ENCODE data around the gene ZNF133. TPM values are rescaled to one million over a fixed set of nuclear protein-coding genes. Genes with fewer than 3 reads are reported as not detected.

The ZNF133 gene
- polyA plus RNA-seq, 4 donors = 7.5 to 19.6 (median 10.9) TPM

- Histone ChIP-seq H3K4me3 (ENCODE audit: low read depth in 1 of 3, low read length in 3 of 3) (no peak overlapping the region), H3K9me3 (ENCODE audit: control insufficient read depth in 2 of 2, insufficient read depth in 1 of 2, low read depth in 1 of 2, low read length in 1 of 2) (no peaks in the 10 kb centered on the region), H3K36me3 (ENCODE audit: control insufficient read depth in 3 of 3, insufficient read depth in 2 of 3, low read depth in 1 of 3, low read length in 3 of 3) (no peaks in the 10 kb centered on the region), H3K4me1 (ENCODE audit: control insufficient read depth in 3 of 3, insufficient read depth in 2 of 3, low read depth in 1 of 3, low read length in 2 of 3) (no peaks in the 10 kb centered on the region), H3K27me3 (ENCODE audit: control insufficient read depth in 3 of 3, insufficient read depth in 3 of 3, low read length in 3 of 3) (no peaks in the 10 kb centered on the region), H3K27ac (ENCODE audit: low read depth in 1 of 3, low read length in 2 of 3) (no peak overlapping the region)
- DNase-seq (no peak), FAIRE-seq (no peak)
- WGBS, 3 donors = 83 to 100% (median 96%) methylated on average over 1 of the region's 1 CpG
Observed at GRCh38 chr20:18255526-18255925, 32.8 kb upstream of the ZNF133 start.

DNA sequence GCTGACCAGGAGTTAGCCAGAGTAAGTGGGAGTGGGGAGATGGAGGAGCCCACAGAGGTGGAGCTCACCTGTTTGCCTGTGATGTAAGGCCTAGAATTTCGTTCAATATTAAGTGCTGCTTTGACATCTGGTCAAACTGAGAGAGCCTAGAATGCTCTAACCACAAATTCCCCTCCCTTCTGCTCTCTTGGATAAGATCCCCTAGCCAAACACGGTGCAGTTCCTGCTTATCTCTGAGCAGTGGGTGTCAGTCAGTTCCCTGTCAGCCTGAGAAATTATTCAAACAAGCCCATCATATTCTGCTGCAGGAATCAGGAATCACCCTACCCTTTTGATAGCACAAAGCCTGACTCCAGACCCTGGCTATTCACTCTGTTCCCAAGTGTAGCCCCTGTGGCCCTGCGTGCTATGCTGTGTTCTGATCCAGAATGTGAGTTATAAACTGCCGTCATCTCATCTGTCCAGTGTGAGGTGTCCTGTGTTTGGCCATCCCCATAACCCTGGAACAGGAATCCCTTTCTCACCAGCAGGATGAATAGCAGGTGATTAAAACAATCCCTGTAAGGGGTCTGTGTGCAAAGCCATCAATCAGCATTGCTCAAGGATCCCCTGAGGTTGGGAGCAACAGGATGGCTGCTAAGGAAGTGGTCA, 31.8 kb upstream of the ZNF133 start:
- no peaks in the 10 kb centered on the region for H3K4me1 ChIP-seq (ENCODE audit: control insufficient read depth in 3 of 3, insufficient read depth in 2 of 3, low read depth in 1 of 3, low read length in 2 of 3)
- no peaks in the 10 kb centered on the region for H3K9me3 ChIP-seq (ENCODE audit: control insufficient read depth in 2 of 2, insufficient read depth in 1 of 2, low read depth in 1 of 2, low read length in 1 of 2)
- no peaks in the 10 kb centered on the region for H3K27me3 ChIP-seq (ENCODE audit: control insufficient read depth in 3 of 3, insufficient read depth in 3 of 3, low read length in 3 of 3)
- H3K4me3 ChIP-seq (ENCODE audit: low read depth in 1 of 3, low read length in 3 of 3) = no peak overlapping the region
- FAIRE-seq (no peak), DNase-seq (no peak)
- H3K36me3 ChIP-seq (ENCODE audit: control insufficient read depth in 3 of 3, insufficient read depth in 2 of 3, low read depth in 1 of 3, low read length in 3 of 3) = no peaks in the 10 kb centered on the region
- H3K27ac ChIP-seq (ENCODE audit: low read depth in 1 of 3, low read length in 2 of 3) = no peak overlapping the region
- WGBS, 3 donors = 51 to 60% (median 54%) methylated on average over 4 of the region's 4 CpGs

DNA sequence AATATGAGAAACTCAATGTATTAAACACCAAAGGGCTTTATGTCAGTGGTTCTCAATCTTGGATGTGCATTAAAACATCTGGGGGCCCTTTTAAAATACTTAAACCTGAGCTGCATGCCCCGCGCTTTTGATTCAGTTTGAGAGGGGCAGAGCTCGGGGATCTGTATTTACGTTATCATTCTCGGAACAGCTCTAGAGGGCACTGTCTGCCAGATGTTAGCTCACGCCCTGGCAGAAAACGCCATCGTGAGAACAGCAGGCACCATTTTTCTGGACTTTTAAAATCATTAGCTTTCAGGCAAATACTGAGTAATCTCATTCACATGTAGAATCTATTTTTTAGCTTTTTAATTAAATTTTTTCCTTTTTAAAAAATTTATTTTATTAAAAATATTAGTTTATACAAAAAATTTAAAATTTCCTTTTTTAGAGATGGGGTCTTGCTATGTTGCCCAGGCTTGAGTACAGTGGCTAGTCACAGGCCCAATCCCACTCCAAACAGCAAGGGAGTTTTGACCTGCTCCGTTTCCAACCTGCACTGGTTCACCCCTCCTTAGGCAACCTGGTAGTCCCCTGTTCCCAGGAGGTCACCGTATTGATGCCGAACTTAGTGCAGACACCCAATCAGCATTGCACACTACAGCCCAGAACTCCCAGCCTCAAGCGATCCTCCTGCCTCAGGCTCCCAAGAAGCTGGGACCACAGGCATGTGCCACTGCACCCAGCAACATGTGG, 30.0 kb upstream of the ZNF133 start:
- Histone ChIP-seq H3K36me3 (ENCODE audit: control insufficient read depth in 3 of 3, insufficient read depth in 2 of 3, low read depth in 1 of 3, low read length in 3 of 3) (no peaks in the 10 kb centered on the region), H3K27me3 (ENCODE audit: control insufficient read depth in 3 of 3, insufficient read depth in 3 of 3, low read length in 3 of 3) (no peaks in the 10 kb centered on the region), H3K9me3 (ENCODE audit: control insufficient read depth in 2 of 2, insufficient read depth in 1 of 2, low read depth in 1 of 2, low read length in 1 of 2) (no peaks in the 10 kb centered on the region), H3K4me1 (ENCODE audit: control insufficient read depth in 3 of 3, insufficient read depth in 2 of 3, low read depth in 1 of 3, low read length in 2 of 3) (no peaks in the 10 kb centered on the region), H3K4me3 (ENCODE audit: low read depth in 1 of 3, low read length in 3 of 3) (no peak overlapping the region), H3K27ac (ENCODE audit: low read depth in 1 of 3, low read length in 2 of 3) (no peak overlapping the region)
- DNase-seq (no peak), FAIRE-seq (no peak)
- WGBS, 3 donors = 81 to 91% (median 89%) methylated on average over 12 of the region's 12 CpGs

DNA sequence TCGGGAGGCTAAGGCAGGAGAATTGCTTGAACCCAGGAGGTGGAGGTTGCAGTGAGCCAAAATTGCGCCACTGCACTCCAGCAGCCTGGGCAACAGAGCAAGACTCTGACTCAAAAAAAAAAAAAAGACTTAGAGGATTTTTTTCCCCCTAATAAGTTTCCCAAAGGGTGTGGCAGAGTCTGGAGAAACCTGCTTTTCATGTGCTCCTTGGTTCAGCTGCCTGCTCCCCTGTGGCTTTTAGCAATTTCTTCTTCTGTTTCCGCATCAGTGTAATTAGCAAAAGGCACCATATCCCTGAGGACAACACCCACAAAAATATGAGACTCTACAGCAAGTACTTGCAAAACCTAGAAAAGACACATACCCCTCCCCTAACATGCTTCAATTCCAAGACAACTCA, 28.6 kb upstream of the ZNF133 start:
- DNase-seq = no peak
- Histone ChIP-seq H3K36me3 (ENCODE audit: control insufficient read depth in 3 of 3, insufficient read depth in 2 of 3, low read depth in 1 of 3, low read length in 3 of 3) (no peaks in the 10 kb centered on the region), H3K27ac (ENCODE audit: low read depth in 1 of 3, low read length in 2 of 3) (no peak overlapping the region), H3K4me3 (ENCODE audit: low read depth in 1 of 3, low read length in 3 of 3) (no peak overlapping the region), H3K9me3 (ENCODE audit: control insufficient read depth in 2 of 2, insufficient read depth in 1 of 2, low read depth in 1 of 2, low read length in 1 of 2) (no peaks in the 10 kb centered on the region), H3K27me3 (ENCODE audit: control insufficient read depth in 3 of 3, insufficient read depth in 3 of 3, low read length in 3 of 3) (no peaks in the 10 kb centered on the region), H3K4me1 (ENCODE audit: control insufficient read depth in 3 of 3, insufficient read depth in 2 of 3, low read depth in 1 of 3, low read length in 2 of 3) (peaks cover 0 to 4% (median 0%) of the 10 kb centered on the region in 3 donors)
- WGBS, 3 donors = 67 to 81% (median 81%) methylated on average over 3 of the region's 3 CpGs
- no peak for FAIRE-seq

- Histone ChIP-seq H3K4me3 (ENCODE audit: low read depth in 1 of 3, low read length in 3 of 3) (no peak overlapping the region), H3K36me3 (ENCODE audit: control insufficient read depth in 3 of 3, insufficient read depth in 2 of 3, low read depth in 1 of 3, low read length in 3 of 3) (no peaks in the 10 kb centered on the region), H3K27me3 (ENCODE audit: control insufficient read depth in 3 of 3, insufficient read depth in 3 of 3, low read length in 3 of 3) (peaks cover 0 to 5% (median 0%) of the 10 kb centered on the region in 3 donors), H3K4me1 (ENCODE audit: control insufficient read depth in 3 of 3, insufficient read depth in 2 of 3, low read depth in 1 of 3, low read length in 2 of 3) (peaks cover 0 to 4% (median 0%) of the 10 kb centered on the region in 3 donors), H3K9me3 (ENCODE audit: control insufficient read depth in 2 of 2, insufficient read depth in 1 of 2, low read depth in 1 of 2, low read length in 1 of 2) (no peaks in the 10 kb centered on the region), H3K27ac (ENCODE audit: low read depth in 1 of 3, low read length in 2 of 3) (peak overlapping the region in 1 of 3 donors; percentile 13)
- DNase-seq (peak in 1 of 2 donors; percentile 66), FAIRE-seq (no peak)
- WGBS, 3 donors = 21 to 57% (median 41%) methylated on average over 1 of the region's 1 CpG
Observed at GRCh38 chr20:18263723-18264122, 24.6 kb upstream of the ZNF133 start.

DNA sequence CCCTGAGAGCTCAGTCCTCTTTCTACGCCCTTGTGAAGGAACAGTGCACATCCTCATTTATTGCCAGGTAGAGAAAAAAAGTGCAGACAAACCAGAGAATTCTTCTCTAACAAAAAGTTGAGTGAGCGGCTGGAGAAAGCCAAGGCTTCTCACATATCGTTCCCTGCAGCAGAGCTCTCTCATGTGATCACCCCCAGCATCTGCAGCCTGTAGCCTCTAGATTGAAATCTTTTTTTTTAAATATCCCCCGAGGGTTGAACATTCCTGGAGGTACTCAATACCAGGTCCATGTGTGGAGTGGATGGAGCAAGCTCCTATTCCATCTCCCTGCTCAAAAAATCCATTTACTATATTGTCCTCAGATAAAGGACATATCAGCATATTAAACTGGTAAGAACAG, 22.9 kb upstream of the ZNF133 start:
- Histone ChIP-seq H3K27me3 (ENCODE audit: control insufficient read depth in 3 of 3, insufficient read depth in 3 of 3, low read length in 3 of 3) (peaks cover 0 to 5% (median 0%) of the 10 kb centered on the region in 3 donors), H3K4me1 (ENCODE audit: control insufficient read depth in 3 of 3, insufficient read depth in 2 of 3, low read depth in 1 of 3, low read length in 2 of 3) (peaks cover 0 to 4% (median 0%) of the 10 kb centered on the region in 3 donors), H3K9me3 (ENCODE audit: control insufficient read depth in 2 of 2, insufficient read depth in 1 of 2, low read depth in 1 of 2, low read length in 1 of 2) (no peaks in the 10 kb centered on the region), H3K36me3 (ENCODE audit: control insufficient read depth in 3 of 3, insufficient read depth in 2 of 3, low read depth in 1 of 3, low read length in 3 of 3) (no peaks in the 10 kb centered on the region), H3K27ac (ENCODE audit: low read depth in 1 of 3, low read length in 2 of 3) (no peak overlapping the region), H3K4me3 (ENCODE audit: low read depth in 1 of 3, low read length in 3 of 3) (no peak overlapping the region)
- WGBS, 3 donors = 54 to 61% (median 60%) methylated on average over 4 of the region's 4 CpGs
- DNase-seq (no peak), FAIRE-seq (no peak)

GRCh38 chr20:18266282-18266681, 22.0 kb upstream of the ZNF133 start:
- FAIRE-seq = no peak

DNA sequence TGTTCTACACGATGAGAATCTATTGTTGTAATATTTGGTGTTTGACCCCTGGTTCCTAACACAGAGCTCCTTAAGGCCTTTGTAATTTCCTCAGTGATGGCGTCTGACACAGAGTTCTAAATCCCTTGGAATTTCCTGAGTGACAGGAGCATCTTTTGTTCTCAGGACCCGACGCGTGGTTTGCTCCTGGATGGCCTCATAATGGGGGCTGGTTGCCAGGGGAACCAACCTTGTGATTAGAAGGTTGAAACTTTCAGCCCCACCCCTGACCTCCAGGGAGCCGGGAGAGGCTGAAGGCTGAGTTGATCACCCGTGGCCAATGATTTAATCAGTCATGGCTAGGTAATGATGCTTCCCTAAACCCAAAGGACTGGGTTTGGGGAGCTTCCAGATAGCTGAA, 20.5 kb upstream of the ZNF133 start:
- Histone ChIP-seq H3K4me1 (ENCODE audit: control insufficient read depth in 3 of 3, insufficient read depth in 2 of 3, low read depth in 1 of 3, low read length in 2 of 3) (peaks cover 0 to 4% (median 0%) of the 10 kb centered on the region in 3 donors), H3K27ac (ENCODE audit: low read depth in 1 of 3, low read length in 2 of 3) (no peak overlapping the region), H3K36me3 (ENCODE audit: control insufficient read depth in 3 of 3, insufficient read depth in 2 of 3, low read depth in 1 of 3, low read length in 3 of 3) (no peaks in the 10 kb centered on the region), H3K9me3 (ENCODE audit: control insufficient read depth in 2 of 2, insufficient read depth in 1 of 2, low read depth in 1 of 2, low read length in 1 of 2) (peaks cover 0 to 3% of the 10 kb centered on the region in 2 donors), H3K4me3 (ENCODE audit: low read depth in 1 of 3, low read length in 3 of 3) (no peak overlapping the region), H3K27me3 (ENCODE audit: control insufficient read depth in 3 of 3, insufficient read depth in 3 of 3, low read length in 3 of 3) (peaks cover 0 to 5% (median 0%) of the 10 kb centered on the region in 3 donors)
- DNase-seq (no peak), FAIRE-seq (no peak)
- 33 to 50% (median 48%) methylated on average over 7 of the region's 7 CpGs for WGBS, 3 donors

More at GRCh38 chr20:18266282-18266681, 22.0 kb upstream of the ZNF133 start:
- Histone ChIP-seq H3K4me3 (ENCODE audit: low read depth in 1 of 3, low read length in 3 of 3) (no peak overlapping the region), H3K27me3 (ENCODE audit: control insufficient read depth in 3 of 3, insufficient read depth in 3 of 3, low read length in 3 of 3) (peaks cover 0 to 5% (median 0%) of the 10 kb centered on the region in 3 donors), H3K36me3 (ENCODE audit: control insufficient read depth in 3 of 3, insufficient read depth in 2 of 3, low read depth in 1 of 3, low read length in 3 of 3) (no peaks in the 10 kb centered on the region), H3K4me1 (ENCODE audit: control insufficient read depth in 3 of 3, insufficient read depth in 2 of 3, low read depth in 1 of 3, low read length in 2 of 3) (peaks cover 0 to 4% (median 0%) of the 10 kb centered on the region in 3 donors), H3K27ac (ENCODE audit: low read depth in 1 of 3, low read length in 2 of 3) (no peak overlapping the region), H3K9me3 (ENCODE audit: control insufficient read depth in 2 of 2, insufficient read depth in 1 of 2, low read depth in 1 of 2, low read length in 1 of 2) (peaks cover 0 to 3% of the 10 kb centered on the region in 2 donors)
- DNase-seq = no peak
- WGBS, 3 donors = 75 to 87% (median 83%) methylated on average over 5 of the region's 5 CpGs

All from small intestine (tissue), 7 donors.